KBM-7 (cell line): ENCODE data around the gene KIF5B.
"Not testable (repeated sequence)": the region's sequence is repeated elsewhere in the genome, so short reads cannot be mapped to it uniquely, and the experiment has no call there.

Source experiments
- DNase-seq: peaks from one replicate; pipeline ENCODE4 v3.0.0-alpha.2; 2015
- in situ Hi-C: fragments of 300-500 bp; cut with MboI; formaldehyde crosslinking; loops from 2 replicates; pipeline ENCODE4 v1.14.3; 2020; ENCODE audit warnings: low sequenced_read_pairs, low pct_unique_long_range_greater_than_20kb, mixed read lengths

Gene KIF5B

DNA sequence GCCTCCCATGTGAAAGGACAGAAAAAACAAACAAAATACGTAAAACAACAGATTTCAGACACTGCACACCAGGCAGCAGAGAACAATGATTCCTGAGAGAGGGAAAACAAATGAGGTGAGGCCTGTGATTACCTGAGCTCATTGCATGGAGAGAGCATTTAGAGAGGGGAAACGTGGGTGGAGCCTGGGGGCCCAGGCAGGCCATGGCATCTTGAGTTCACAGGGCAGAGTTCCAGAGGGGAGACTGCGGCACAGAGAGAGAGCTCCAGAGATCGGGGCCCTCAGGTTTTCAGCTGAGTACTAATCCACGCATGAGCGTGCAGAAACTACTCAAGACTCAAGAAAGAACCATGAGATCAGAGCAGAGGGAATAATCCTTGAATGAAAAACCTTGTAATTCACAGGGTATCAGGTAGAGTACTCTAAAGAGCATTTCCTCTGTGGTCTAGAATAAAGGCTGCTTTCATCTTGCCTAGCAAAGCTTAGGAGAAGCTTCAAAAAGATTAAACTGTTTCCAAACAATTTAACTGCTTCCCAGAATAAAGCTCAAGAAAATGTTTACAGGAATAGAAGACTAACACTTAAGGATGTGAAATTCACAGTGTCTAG is 81.0 kb downstream of the KIF5B start:
- in situ Hi-C loops = no loop called here
- no peak for DNase-seq

DNA sequence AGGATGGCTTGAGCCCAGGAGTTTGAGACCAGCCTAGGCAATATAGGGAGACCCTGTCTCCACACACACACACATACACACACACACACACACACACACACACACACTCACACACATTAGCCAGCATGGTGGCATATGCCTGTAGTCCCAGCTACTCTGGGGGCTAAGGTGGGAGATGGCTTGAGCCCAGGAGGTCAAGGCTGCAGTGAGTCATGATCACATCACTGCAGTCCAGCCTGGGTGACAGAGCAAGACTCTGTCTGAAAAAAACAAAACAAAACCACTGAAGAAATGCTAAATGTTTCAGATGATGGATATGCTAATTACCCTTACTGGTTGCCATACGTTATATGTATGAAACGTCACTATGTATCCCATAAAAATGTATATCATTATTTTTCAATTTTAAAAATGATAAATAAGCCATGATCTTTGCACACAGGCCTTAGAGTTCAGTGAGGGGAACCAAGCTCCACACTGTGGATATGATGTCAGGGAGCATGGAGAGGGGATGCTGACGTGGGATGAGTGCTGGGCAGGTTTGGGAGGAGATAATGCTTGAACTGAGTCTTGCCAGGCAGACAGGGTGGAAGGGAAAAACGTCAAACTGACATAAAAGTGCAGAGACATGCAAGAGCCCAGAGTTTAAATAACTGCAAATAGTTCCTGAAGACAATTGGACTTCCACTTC is 81.6 kb downstream of the KIF5B start:
- in situ Hi-C loops = no loop called here
- DNase-seq = no peak

- DNase-seq = no peak
- in situ Hi-C loops = no loop called here
Observed at GRCh38 chr10:31972519-31973041, 83.6 kb downstream of the KIF5B start.

- in situ Hi-C loops, DNase-seq: not testable (repeated sequence)
Observed at GRCh38 chr10:31969847-31970246, 86.4 kb downstream of the KIF5B start.

GRCh38 chr10:31963589-31963980 is 92.6 kb downstream of the KIF5B start:
- in situ Hi-C loops = no loop called here

DNA sequence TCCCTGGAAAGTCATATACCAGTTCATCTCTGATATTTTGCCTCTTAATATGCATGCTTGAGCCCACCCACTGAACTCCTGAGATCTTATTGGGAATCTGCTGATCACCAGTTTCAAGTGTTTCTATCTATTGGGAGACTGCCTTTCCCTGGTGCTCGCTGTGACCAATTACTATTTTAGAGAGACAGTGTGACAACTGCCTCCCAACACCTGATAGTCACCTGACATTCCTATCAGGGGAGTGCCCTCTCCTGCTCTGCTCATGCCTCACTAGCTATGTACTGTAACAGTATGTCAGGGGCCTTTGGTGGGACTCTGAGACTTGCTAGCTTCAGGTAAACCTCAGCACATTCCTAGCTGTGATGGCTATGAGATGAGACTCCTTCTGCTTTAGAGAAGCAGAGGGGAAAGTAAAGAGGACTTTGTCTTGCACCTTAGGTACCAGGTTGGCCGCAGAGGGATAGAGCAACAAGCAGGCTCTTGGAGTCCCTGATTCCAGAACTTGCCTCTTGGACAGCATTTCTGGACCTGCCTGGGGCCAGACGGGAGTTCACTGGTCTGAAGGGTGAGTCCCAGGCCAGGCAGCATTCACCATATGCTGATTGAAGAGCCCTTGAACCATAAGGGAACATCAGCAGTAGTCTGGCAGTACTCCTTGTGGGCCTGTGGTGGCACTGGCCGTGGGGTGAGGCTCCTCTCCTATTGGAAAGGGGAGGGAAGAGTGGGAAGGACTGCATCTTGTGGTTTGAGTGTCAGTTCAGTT is 93.2 kb downstream of the KIF5B start:
- no peak for DNase-seq
- in situ Hi-C loops = no loop called here

More at GRCh38 chr10:31963589-31963980, 92.6 kb downstream of the KIF5B start:
- no peak for DNase-seq

GRCh38 chr10:31961277-31962074 is 94.7 kb downstream of the KIF5B start:
- in situ Hi-C loops = no loop called here
- no peak for DNase-seq

DNA sequence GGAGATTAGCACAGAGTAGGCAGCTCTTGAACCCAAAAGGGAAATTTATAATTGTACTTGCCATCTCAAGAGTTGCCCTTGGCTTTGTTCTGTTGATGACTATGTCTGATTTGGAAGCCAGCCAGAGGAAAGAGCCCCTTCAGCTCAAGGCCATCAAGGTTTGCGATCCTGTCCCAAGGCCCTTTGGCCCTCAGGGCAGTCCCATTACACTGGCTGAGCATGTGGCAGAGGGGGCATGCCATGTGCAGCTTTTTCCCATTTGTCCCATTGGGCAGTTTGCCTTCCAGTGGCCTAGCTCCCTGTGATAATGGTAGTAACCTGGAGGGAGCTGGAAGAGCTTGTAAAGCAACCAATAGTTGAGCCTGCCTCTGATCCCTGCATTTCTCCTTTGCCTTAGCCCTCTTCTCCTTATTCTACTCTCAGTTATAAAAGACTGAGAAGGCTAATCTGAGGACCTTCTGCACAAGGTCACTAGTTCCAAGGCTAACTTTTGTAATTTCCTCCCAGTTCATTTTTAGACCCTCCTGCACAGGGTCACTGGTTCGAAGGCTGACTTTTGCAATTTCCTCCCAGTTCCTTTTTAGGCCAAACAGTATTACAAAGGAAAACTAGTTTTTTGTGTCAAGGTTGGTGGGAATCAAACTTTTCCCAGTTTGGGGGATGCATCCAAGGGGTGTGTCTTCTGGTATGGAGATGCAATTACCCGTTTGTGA is 96.6 kb downstream of the KIF5B start:
- in situ Hi-C loops = no loop called here
- DNase-seq = no peak
